B cell (primary cell): ENCODE measurements around the gene ABLIM1. TPM values are rescaled to one million over a fixed set of nuclear protein-coding genes. Genes with fewer than 3 reads are reported as not detected.

Experiments used
- ATAC-seq: fragments of 200-7000 bp; cut with Tn5 transposase; one replicate; pipeline ENCODE4 v1.10.0; 2021; ENCODE audit warnings: low read depth, mild to moderate bottlenecking, moderate number of reproducible peaks, moderate library complexity
- CTCF ChIA-PET: fragments of 350-600 bp; sonication (Branson Sonifier 250); formaldehyde crosslinking; loops from one replicate; lab custom pipeline; 2021; ENCODE audit warnings: antibody characterized with exemption, inconsistent platforms; lab: Charles Lee
- POLR2A ChIA-PET: fragments of 350-600 bp; sonication (Branson Sonifier 250); formaldehyde crosslinking; loops from one replicate; lab custom pipeline; 2021; ENCODE audit warnings: antibody characterized with exemption; lab: Charles Lee
- DNase-seq: peaks from one replicate; pipeline ENCODE4 v3.0.0; 2013
- H2AFZ ChIP-seq: 2 replicates; pipeline ENCODE4 v1.6.1; 2012; ENCODE audit warnings: mild to moderate bottlenecking, low read depth, low read length; ENCODE audit not compliant: insufficient read depth, poor library complexity, severe bottlenecking
- H3K27ac ChIP-seq, 2 donors: 1 replicate in 1 of 2; 2 replicates in 1 of 2; pipeline ENCODE4 v1.5.1; 2012 to 2013; ENCODE audit warnings: low read length in 2 of 2, mild to moderate bottlenecking in 2 of 2, moderate library complexity in 1 of 2
- H3K27me3 ChIP-seq, 4 experiments: fragments of 200-600 bp in 1 of 4; sonication (generic) in 1 of 4; replicated peaks in 1 of 4; 1 replicate in 2 of 4; 2 replicates in 2 of 4; pipeline versions ENCODE4 v1.6.1 to v1.7.0; 2013 to 2016; ENCODE audit warnings: low read length in 3 of 4, mild to moderate bottlenecking in 2 of 4, mixed read lengths in 1 of 4, moderate library complexity in 1 of 4; ENCODE audit not compliant: insufficient read depth in 4 of 4, control insufficient read depth in 3 of 4; ENCODE audit errors: control extremely low read depth in 1 of 4
- H3K36me3 ChIP-seq, 2 experiments: replicated peaks in 1 of 2; 1 replicate in 1 of 2; 2 replicates in 1 of 2; pipeline versions ENCODE4 v1.6.1 to v1.7.1; 2013; ENCODE audit warnings: low read length in 1 of 2; ENCODE audit not compliant: insufficient read depth in 2 of 2, control insufficient read depth in 1 of 2; ENCODE audit errors: control extremely low read depth in 1 of 2, extremely low read depth in 1 of 2
- H3K4me1 ChIP-seq, 2 donors: fragments of 200-600 bp in 1 of 2; sonication (generic) in 1 of 2; 1 replicate in 1 of 2; 2 replicates in 1 of 2; pipeline versions ENCODE4 v1.5.1 to v1.6.1; 2013 to 2017; ENCODE audit warnings: low read length in 2 of 2; ENCODE audit not compliant: control insufficient read depth in 2 of 2, insufficient read depth in 2 of 2
- H3K4me2 ChIP-seq: replicated peaks from 2 replicates; pipeline ENCODE3; 2012; ENCODE audit warnings: mild to moderate bottlenecking, low read depth, low read length; ENCODE audit not compliant: poor library complexity, severe bottlenecking
- H3K4me3 ChIP-seq, 5 experiments: fragments of 200-600 bp in 1 of 5; sonication (generic) in 1 of 5; 1 replicate in 3 of 5; 2 replicates in 2 of 5; pipeline versions ENCODE4 v1.5.1 to v1.7.0; 2011 to 2016; ENCODE audit warnings: low read length in 4 of 5, mild to moderate bottlenecking in 4 of 5, low read depth in 2 of 5, control low read depth in 1 of 5, moderate library complexity in 1 of 5; ENCODE audit not compliant: insufficient read depth in 1 of 5; ENCODE audit errors: control extremely low read depth in 1 of 5, extremely low read depth in 1 of 5
- H3K79me2 ChIP-seq: fragments of 200-600 bp; sonication (generic); one replicate; pipeline ENCODE4 v1.6.0; 2016; ENCODE audit warnings: low read length; ENCODE audit not compliant: control insufficient read depth, insufficient read depth
- H3K9ac ChIP-seq: fragments of 200-600 bp; sonication (generic); 2 replicates; pipeline ENCODE4 v1.6.1; 2017; ENCODE audit warnings: mild to moderate bottlenecking, low read length, moderate library complexity
- H3K9me3 ChIP-seq, 3 donors: one replicate each; pipeline versions ENCODE4 v1.6.1 to v1.7.1; 2013; ENCODE audit warnings: low read length in 2 of 3; ENCODE audit not compliant: control insufficient read depth in 2 of 3, insufficient read depth in 1 of 3; ENCODE audit errors: control extremely low read depth in 1 of 3
- H4K20me1 ChIP-seq: 2 replicates; pipeline ENCODE4 v1.6.0; 2012; ENCODE audit warnings: mild to moderate bottlenecking, low read length; ENCODE audit not compliant: insufficient read depth, control insufficient read depth, poor library complexity, severe bottlenecking
- H3K27ac Mint-ChIP-seq: one replicate; pipeline ENCODE4 v1.8.0; 2021; ENCODE audit warnings: mixed read lengths
- H3K27me3 Mint-ChIP-seq: one replicate; pipeline ENCODE4 v1.8.0; 2021; ENCODE audit warnings: mixed read lengths
- H3K4me1 Mint-ChIP-seq: one replicate; pipeline ENCODE4 v1.8.0; 2021; ENCODE audit warnings: mixed read lengths
- H3K4me3 Mint-ChIP-seq: one replicate; pipeline ENCODE4 v1.8.0; 2021; ENCODE audit warnings: mixed read lengths
- H3K9me3 Mint-ChIP-seq: one replicate; pipeline ENCODE4 v1.8.0; 2022; ENCODE audit warnings: mixed read lengths; ENCODE audit not compliant: insufficient read depth
- EZH2 ChIP-seq: IDR thresholded peaks from 2 replicates; pipeline ENCODE4 v1.6.1; 2012; ENCODE audit warnings: borderline replicate concordance, low read depth, mild to moderate bottlenecking, moderate library complexity, low read length; ENCODE audit not compliant: insufficient read depth, poor library complexity, severe bottlenecking
- WGBS: methylation state at CpG from one replicate; pipeline ENCODE4 v1.1.5; 2013; ENCODE audit warnings: missing lambda C conversion rate; ENCODE audit not compliant: insufficient coverage; 5-methylcytosine and 5-hydroxymethylcytosine counted together
- intact Hi-C: fragments of 100-400 bp; cut with micrococcal nuclease; formaldehyde crosslinking; loops from one replicate; pipeline ENCODE4 v1.10.0; 2022
- polyA plus RNA-seq: library from polyadenylated mRNA; depleted of rRNA; stranded (reverse); fragments of >200 nt; gene quantifications from 2 replicates; pipeline ENCODE4 v1.2.3, GENCODE V29; 2012
- total RNA-seq, 2 donors: library from RNA; stranded (reverse); fragments of 120-200 nt in 1 of 2; gene quantifications; 1 replicate in 1 of 2; 2 replicates in 1 of 2; pipeline versions ENCODE4 v1.2.3 to v1.2.4, GENCODE V29; 2013 to 2022
- TF ChIP-seq, protein P1 (sequence below): fragments of 200-600 bp; IDR thresholded peaks from one replicate; pipeline ENCODE4 v1.8.0; 2022; ENCODE audit warnings: antibody characterized with exemption, mild to moderate bottlenecking

ABLIM1 gene
- total and polyA plus RNA-seq, 2 donors (not counting 1 experiment from before 2014, with no cell fraction given) = 55.6 to 148 TPM

DNA sequence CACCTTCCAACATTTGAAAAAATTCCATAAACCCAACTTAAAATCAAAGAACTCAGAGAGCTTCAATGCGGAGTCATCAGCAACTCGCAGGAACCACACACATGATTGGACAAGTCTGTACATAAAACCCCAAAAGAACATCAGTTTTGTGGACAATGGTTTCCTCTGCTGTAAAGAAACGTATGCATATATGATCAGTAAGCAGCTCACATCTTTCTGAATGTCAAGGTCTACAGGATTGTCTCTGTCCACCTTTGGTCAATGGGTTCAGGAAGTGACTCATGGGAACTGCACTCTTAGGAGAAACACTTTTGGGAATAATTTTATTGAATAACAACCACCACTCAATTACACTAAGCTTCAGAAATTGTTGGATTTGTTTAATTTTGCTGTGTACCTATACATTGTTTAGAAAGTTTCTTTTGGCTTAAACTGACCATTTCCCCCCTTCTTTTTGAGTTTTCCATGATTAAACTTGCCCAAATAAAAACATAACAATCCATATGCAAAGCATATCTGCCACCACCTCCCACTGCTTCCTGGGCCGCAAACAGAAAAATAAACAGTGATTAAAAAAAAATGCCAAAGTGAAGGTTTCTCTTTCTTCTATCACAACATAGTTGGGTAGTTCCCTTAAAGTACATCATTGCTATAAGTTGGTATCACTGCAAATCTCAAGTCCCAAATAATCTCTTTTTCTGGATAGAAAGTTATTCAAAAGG is 226.5 kb downstream of the ABLIM1 start:
- no peaks in the 10 kb centered on the region for H4K20me1 ChIP-seq
- Mint-ChIP-seq H3K4me1 (no peaks in the 10 kb centered on the region), H3K27ac (no peak overlapping the region), H3K9me3 (no peaks in the 10 kb centered on the region), H3K27me3 (no peaks in the 10 kb centered on the region), H3K4me3 (no peak overlapping the region)
- no peak overlapping the region for H3K9ac ChIP-seq
- H3K4me2 ChIP-seq = no peak overlapping the region
- H3K4me3 ChIP-seq = no peak overlapping the region
- no peaks in the 10 kb centered on the region for H3K27me3 ChIP-seq
- H2AFZ ChIP-seq = no peak overlapping the region
- ATAC-seq (no peak), DNase-seq (no peak)
- H3K27ac ChIP-seq = no peak overlapping the region
- H3K4me1 ChIP-seq = no peaks in the 10 kb centered on the region
- peaks cover 0 to 2% (median 0%) of the 10 kb centered on the region in 3 donors for H3K9me3 ChIP-seq
- peaks cover 10 to 50% of the 10 kb centered on the region in 2 experiments for H3K36me3 ChIP-seq
- CTCF ChIA-PET = interaction anchor here (0.5 kb wide), 1 partner anchor 309 kb away, joined by 3 read pairs; no protein-coding TSS in a partner anchor
- intact Hi-C loops = loop anchor here (10.0 kb wide), 1 partner anchor 127 kb away; no protein-coding TSS in a partner anchor
- H3K79me2 ChIP-seq = no peaks in the 10 kb centered on the region
- WGBS = 100% methylated on average over 1 of the region's 4 CpGs
- no peak for TF ChIP-seq EZH2
- TF ChIP-seq, protein P1, sequence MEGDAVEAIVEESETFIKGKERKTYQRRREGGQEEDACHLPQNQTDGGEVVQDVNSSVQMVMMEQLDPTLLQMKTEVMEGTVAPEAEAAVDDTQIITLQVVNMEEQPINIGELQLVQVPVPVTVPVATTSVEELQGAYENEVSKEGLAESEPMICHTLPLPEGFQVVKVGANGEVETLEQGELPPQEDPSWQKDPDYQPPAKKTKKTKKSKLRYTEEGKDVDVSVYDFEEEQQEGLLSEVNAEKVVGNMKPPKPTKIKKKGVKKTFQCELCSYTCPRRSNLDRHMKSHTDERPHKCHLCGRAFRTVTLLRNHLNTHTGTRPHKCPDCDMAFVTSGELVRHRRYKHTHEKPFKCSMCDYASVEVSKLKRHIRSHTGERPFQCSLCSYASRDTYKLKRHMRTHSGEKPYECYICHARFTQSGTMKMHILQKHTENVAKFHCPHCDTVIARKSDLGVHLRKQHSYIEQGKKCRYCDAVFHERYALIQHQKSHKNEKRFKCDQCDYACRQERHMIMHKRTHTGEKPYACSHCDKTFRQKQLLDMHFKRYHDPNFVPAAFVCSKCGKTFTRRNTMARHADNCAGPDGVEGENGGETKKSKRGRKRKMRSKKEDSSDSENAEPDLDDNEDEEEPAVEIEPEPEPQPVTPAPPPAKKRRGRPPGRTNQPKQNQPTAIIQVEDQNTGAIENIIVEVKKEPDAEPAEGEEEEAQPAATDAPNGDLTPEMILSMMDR = no peak
- POLR2A ChIA-PET = no interaction called here
